Measurements from ENCODE around the gene POMP.

POMP gene, protein sequence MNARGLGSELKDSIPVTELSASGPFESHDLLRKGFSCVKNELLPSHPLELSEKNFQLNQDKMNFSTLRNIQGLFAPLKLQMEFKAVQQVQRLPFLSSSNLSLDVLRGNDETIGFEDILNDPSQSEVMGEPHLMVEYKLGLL

DNA sequence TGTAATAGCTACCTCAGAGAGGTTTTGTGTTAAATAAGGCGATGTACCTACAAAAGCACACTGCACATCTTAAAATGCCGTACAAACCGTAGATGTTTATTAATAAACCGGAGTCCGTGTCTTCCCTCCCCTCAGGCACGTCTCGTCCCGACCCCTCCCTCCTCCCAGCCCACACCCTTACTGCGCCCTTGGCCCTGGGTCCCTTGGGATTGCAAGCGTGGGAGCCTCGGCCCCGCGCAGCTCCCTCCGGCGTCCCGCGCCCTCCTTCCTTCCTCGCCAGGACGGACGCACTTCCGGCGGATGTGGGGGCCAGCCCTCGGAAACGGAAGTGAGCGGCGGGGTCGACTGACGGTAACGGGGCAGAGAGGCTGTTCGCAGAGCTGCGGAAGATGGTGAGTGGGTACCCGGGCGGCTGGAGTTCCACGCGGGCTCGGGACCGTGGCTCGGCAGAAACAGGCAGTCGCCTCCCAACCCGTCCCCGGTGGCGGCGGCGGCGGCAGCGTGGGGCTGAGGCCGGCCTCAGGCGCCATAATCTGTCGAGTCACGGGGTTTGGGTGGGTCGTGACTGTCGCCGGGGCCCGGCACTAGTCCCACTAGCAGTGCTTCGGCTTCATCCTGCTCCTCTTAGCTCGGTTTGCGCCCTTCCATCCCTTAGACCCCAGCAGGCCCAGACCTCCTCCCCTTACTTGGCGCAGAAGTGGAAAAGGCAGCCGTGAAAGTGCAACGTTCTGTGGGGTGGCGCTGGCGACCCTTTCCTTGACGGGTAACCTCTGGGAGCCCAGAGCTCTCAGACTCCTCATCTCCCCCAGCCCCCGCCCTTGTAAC lies at the start of gene POMP:
Gene POMP, plus strand, starts transcription at position 335 of the 825 bp plus-strand sequence. Its CDS starts 55 bp downstream, at position 390.
- DNase-seq: peak; percentile 93

- DNase-seq: no peak
Observed at GRCh38 chr13:28609381-28609780, 49.5 kb upstream of the POMP start.

- DNase-seq: no peak
Observed at GRCh38 chr13:28609926-28610325, 49.0 kb upstream of the POMP start.

GRCh38 chr13:28610996-28611395 lies 47.9 kb upstream of the POMP start:
- no peak for DNase-seq

DNA sequence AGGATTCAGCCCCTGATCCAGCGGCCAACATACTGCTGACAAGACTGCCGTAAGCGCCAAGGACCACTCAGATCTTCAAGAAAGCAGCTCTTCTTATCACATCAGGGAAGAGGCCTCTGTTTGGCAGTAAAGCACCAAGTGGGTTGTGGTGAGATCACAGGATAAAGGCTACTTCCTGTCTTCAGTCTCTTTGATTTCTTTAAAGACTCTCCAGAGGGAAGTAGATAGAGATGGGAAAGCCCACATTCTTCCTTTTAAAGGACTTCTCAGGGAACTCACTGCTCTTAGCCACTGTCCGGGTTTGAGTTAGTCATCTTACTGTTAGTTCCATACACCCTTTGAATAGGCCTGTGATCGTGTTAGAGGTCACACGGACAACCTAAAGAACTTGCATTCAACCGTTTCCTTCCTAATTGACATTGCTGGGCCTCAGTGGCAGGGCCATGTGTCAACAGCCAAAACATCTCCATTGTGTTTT lies 47.2 kb upstream of the POMP start:
- DNase-seq: no peak

DNA sequence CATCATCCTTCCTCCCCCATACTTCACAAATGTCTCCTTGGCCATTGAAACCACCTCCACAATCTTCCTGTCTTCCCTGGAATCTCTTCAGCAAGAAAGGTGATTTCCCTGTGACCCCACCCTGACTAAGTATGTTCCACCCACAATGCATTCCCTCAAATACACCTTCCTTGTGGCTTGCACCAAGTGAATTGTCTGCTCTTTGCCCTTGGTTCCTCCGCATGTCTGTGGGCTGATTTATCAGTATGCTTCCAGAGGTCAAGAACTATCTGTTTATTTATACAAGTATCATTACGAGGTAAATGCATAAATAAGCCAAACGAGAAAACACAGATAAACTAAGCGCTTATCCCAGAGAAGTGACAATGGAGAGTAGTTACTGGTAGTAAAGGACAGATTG lies 45.4 kb upstream of the POMP start:
- no peak for DNase-seq

DNA sequence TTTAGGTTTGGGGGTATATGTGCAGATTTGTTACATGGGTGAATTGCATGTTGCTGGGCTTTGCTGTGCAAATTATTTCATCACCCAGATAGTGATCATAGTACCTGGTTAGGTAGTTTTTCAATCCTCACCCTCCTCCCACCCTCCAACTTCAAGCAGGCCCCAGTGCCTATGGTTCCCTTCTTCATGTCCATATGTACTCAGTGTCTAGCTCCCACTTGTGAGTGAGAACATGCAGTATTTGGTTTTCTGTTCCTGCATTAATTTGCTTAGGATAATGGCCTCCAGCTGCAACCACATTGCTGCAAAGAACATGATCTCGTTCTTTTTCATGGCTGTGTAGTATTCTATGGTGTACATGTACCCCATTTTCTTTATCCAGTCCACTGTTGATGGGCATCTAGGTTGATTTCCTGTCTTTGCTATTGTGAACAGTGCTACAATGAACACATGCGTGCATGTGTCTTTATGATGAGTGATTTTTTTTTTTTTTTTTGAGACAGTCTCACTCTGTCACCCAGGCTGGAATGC lies 42.9 kb upstream of the POMP start:
- no peak for DNase-seq

DNA sequence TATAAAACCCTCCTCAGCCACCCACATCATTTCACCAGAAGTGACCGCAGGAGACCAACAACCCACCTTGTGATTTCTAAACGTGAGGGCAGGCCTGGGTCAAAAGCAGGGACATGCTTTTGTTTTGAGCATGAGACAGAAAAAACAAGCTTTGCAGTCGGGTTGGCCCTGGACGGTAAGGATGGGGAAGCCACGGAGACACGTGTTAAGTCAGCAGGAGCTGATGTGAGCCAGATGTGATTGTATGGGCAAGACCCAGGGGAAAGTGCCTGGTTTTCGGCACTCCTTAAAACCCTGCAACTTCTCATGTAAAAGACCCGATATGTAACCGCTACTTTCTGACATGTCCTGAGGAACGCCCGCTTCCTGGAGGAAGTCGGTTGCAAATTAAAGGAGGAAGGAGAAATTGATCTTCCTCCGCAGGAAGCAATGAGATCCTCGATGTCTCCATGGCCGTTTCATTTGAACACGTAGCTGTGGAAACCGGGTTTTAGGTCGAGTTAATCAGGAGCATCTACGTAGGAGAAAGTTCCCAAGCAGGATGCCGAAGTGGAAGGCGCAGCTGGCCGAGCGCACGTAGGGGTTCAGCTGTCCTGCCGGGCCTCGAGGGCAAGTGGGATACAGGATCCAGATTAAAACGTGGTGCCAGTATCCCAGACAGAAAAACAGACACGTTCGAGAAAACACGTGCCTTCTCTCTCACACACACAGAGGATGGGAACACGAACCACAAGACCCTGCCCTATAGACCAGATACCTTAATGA lies 40.5 kb upstream of the POMP start:
- no peak for DNase-seq

DNA sequence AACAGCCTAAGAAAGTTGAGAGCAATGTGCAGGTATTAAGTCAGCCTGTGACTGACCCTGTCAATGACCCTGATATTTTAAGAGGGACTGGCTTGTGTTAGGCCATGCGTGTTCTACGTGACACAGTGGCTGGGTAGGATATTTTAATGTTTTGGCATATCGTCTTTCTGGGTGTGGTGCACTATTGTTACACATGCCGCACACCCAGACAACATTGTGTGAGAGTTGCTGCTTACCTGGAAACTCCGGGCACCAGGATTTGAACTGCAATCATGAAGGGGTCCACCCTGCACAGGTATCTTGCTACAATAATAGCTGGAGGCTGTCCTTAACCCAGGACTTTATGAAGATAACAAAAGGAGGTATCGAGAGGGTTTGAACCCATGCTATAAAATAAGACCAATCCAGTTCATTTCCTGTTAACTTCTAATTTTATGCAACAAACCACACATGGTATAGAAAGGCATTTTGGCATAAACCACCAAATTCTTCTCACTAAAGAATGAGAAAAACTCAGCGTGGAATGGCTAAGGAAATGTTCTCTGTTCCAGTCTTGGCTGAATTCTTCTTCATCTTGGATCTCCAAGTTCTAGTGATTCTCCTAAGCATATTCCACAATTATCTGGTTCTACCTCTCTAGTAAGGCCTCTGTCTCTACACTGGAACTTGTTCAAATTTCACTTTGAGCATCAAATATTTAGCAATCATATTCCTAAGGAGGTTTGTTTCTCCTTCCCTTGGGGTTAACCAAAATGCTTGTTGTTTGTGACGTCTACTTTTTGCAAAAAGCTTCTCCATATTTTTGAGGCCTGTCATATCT lies 38.7 kb upstream of the POMP start:
- DNase-seq: no peak

DNA sequence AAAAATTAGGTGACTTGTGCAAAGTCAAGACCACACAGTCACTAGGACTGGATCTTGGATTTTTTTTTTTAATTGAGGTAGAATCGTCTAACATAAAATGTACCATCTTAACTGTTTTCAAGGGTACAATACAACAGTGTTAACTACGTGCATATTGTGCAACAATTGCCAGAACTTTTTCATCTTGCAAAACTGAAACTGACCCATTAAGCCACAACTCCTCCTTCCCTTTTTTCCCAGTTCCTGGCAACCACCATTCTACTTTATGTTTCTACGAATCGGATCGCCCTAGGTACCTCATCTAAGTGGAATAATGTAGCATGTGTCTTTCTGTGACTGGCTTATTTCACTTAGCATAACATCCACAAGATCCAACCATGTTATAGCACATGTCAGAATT lies 37.5 kb upstream of the POMP start:
- DNase-seq: no peak

DNA sequence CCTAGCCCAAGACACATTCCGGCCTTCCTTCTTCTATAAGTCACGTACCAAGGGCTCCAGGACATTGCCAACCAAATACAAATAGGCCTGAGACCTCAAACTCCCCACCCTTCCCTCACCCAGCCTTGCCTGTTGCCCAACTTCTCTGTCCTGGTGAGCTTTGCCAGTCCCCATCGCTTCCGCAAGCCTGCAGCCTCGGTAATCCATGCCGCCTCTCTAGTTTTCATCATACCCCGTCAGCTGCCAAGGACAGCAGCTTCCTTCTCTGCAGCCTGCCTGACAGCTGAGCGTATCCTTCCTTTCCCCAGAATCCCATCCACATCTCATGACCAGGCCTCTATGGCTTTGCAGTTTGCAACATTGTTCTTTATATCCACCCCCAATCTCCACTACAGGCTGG lies 36.6 kb upstream of the POMP start:
- no peak for DNase-seq

- no peak for DNase-seq
Observed at GRCh38 chr13:28623782-28624706, 34.9 kb upstream of the POMP start.

GRCh38 chr13:28624707-28625432 lies 34.1 kb upstream of the POMP start:
- DNase-seq: no peak

- DNase-seq: no peak
Observed at GRCh38 chr13:28626266-28626665, 32.7 kb upstream of the POMP start.

- no peak for DNase-seq
Observed at GRCh38 chr13:28628241-28628640, 30.7 kb upstream of the POMP start.

- DNase-seq: no peak
Observed at GRCh38 chr13:28630869-28631268, 28.1 kb upstream of the POMP start.

- no peak for DNase-seq
Observed at GRCh38 chr13:28631801-28632200, 27.1 kb upstream of the POMP start.

DNA sequence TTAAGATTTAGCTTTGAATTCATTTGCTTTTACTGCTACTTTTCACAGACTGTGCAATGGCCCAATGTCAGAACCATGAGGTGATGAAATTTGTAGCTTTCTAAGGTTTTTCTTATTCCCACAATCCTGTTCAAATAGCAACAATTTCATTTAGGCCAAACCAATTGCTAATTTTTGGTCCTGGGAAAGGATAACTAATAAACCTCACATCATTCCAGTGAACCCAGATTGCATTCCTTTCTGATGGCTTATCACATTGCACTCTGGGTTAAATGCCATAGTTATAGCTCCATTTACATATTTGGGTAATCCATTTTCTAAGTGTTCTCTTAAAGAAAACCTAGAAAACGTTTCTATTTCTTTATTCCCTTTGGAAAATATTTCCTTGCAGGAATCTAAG lies 22.9 kb upstream of the POMP start:
- DNase-seq: no peak

DNA sequence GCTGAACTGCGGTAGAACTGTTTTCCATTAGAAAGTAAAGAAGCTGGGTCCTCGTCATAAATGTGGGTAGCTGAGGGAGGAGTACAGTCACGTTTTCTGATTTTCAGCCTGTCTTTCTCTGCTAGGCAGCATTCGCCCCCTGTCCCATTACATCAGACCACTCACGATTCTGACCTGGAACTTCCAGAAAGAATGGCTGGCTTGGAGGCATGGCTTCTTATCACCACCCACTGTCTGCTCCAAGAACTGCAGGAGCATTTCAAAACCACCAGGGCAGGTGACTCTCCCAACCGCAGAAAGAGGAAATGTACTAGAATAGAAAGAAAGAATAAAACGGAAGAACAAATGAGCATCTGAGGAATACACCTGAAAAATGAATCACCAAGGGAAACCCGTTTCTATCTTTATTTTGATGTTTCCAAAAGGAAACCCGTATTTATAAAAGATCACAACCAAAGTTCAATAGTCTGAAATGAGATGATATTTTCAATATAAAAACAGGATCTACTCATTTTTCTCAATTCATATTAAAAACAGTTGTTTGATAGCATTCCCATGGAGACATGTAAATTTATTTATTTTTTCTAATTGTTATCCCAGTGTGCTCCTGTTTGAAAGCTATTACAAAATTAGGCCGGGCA lies 22.1 kb upstream of the POMP start:
- DNase-seq: peak; percentile 43

DNA sequence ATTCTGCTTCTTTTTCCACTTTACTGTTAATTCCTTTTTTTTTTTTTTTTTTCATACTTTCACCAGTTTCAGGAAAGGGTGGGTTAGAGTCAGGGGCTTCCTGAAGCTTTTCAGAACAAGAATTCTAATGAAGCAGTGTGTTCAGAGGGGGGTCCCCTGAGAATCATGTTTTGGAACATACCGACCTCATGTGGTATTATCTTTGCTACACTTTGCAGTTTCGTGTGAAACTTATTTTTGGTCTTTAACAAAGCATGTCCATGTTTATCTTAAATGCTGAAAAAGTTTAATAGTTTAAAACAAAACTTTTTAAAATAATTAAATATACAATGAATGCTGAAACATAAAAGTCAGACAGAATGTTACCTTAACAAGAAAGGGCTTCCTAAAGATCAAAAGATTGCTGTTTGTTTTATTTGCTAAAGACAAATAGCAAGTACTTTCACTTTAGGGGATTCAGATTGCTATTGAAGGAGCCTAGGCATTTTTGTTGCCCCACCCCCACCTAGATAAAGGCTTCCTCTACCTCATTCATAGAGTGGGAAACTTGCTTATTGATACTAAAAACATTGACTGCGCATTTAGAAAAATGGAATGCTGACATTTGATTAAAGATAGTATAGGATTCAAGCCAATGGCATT lies 21.1 kb upstream of the POMP start:
- no peak for DNase-seq

All from stimulated activated CD4-positive, alpha-beta T cell treated with anti-CD3 and anti-CD28 coated beads, Interleukin-4, amount 100 ng/mL, for 24 hours (primary cell).